DMS53 treated with DMSO at 0.1 percent for 48 hours (cell line): ENCODE results near the gene ABHD13.
A peak's percentile ranks its signal among the peaks of the same experiment; 100 is the strongest.
"Not testable (repeated sequence)": the region's sequence is repeated elsewhere in the genome, so short reads cannot be mapped to it uniquely, and the experiment has no call there.

Experiments
- DNase-seq: peaks from one replicate; lab custom pipeline; 2025; ENCODE audit not compliant: unreplicated experiment; lab: John Stamatoyannopoulos, UW

Gene ABHD13

DNA sequence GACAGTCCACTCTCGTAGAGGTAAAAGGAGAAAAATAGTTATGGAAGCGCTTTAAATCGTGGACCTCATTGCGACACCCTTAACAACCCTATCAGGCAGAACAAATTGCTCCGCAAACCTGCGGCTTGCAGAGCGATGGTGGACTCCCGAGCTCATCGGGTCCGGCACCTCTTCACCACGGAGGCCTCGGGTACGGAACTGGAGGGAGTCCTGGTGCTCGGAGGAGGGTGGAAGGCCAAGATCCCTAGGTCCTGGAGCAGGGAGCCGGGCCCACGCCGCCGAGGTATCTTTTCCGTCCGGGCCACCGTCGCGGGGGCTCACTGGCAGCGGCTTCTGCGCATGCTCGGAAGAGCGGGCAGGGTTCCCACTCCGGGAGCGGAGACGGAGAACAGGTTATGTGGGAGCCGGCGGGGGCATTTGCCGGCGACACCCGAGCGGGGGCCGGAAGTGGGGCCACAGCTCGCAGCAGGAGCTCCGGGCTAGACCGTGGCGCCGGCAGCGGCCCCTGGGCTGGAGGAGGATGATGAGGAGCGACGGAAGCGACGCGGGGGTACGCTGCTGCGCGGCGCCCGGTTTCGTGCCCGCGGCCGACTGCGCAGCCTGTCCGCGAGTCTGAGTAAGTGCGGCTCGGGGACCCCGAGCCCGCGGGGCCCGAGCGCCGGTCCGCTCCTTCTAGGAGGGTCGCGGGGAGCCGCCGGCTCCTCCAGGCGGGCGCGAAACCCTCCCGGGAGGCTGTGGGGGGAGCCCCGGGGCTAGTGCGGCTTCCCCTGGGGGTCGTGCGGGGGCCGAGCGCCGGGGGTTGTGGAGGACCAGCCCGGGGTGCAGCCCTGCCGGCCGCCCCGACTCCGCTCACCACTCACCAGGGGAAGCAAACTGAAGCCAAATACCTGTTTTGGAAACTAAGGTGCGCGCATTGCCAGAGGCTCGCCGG, at the start of gene ABHD13:
ABHD13 (plus strand) TSS at position 349 of the 931 bp plus-strand sequence. CDS start 10,827 bp downstream, outside the sequence.
- DNase-seq: peak; percentile 43

GRCh38 chr13:108168929-108169328, 49.3 kb upstream of the ABHD13 start:
- no peak for DNase-seq

DNA sequence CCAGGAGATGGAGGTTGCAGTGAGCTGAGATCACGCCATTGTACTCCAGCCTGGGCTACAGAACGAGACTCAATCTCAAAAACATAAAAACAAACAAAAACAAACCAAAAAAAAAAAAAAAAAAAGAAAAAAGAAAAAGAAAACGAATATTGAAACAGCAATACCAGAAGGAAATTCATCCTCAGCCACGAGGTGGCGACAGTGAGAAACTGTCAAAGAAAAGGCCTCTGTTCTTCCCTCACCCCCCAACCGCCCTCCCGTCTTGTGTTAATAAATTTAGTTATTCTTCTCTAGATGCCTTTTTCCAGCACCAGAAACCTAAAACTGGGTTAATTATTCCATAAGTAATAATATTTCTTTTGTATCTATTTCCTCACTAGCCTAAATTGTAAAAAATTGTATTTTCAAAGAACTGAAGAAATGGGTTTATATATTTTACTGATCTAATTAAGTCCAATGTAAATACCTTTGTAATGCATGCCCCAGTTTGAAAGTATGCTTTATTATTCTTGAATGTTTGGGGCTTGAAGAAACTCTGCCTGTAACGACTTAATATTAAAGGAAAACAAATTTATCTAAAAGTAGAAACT, 41.4 kb upstream of the ABHD13 start:
- DNase-seq: no peak

- no peak for DNase-seq
Observed at GRCh38 chr13:108178078-108178477, 40.1 kb upstream of the ABHD13 start.

DNA sequence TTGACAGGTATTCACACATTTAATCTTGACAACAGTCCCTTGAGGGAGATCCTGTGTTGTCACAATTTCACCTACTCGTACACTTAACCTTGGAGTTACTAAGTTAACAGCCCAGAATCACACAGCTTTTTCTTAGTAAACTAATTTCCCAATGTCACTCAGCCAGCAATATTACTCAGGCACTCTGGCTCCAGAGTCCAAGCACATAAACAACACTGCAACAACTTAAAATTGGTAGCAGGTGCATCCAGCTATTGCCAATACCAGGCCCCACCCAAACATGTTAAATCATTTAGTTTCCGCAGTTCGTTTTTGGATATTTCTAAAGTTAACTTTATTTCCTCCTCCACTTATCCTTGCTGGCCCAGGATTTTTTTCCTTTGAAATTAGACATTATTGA, 35.5 kb upstream of the ABHD13 start:
- DNase-seq: no peak

GRCh38 chr13:108185223-108185622, 33.0 kb upstream of the ABHD13 start:
- DNase-seq: no peak

DNA sequence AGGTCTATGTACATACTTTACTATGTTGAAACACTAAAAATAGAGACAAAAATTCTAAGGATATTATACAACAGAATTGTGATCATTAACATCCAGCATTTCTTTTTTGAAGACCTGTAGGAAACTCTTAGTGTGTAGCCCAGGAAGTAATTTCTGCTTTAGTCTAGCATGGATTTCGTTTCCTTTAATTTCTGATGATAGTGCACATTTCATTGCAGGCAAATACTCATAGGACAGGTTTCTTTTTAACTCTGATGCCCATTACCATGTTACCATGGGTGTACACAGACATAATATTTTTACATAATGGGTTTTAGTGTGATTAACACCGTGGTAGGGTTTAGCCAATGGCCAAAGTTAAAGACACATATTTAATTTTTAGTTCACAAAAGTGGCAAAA, 29.9 kb upstream of the ABHD13 start:
- no peak for DNase-seq

DNA sequence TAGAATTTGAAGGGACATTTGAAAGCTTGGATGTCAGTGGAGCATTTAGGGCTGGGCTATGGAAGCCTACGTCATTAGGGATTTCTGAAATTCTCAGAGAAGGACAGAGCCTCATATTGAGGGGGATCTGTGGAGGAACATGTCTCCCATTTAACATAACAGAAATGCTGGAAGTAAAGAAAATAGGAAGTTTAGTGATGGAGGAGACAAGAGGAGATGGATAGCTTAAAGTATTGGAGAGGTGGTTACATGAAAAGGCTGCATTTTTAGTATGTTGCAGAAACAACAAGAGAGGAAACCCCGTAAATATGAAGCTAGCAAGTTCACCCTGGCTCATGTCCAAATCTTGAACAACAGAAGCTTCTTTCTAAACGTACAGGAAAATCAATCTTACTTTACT, 27.3 kb upstream of the ABHD13 start:
- no peak for DNase-seq

DNA sequence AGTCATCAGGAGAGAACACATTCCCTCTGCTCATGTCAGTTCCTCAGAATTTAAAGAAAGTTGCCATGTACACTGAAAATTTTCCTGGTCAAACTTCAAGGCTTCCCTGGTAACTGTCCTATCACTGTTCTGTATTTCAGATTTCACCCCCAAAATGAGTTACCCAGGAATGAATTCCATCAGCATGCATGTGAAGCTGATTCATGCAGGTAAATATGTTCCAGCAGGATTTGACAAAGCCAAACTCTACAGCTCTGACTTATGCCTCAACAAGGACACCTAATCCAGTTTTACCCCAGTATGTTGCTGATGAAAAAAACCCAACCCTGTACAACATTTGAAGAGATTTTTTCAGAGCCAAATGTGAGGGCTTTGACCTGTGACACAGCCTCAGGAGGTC, 24.4 kb upstream of the ABHD13 start:
- DNase-seq: no peak

- no peak for DNase-seq
Observed at GRCh38 chr13:108194435-108194936, 23.7 kb upstream of the ABHD13 start.

GRCh38 chr13:108195146-108195545, 23.0 kb upstream of the ABHD13 start:
- DNase-seq: no peak

- no peak for DNase-seq
Observed at GRCh38 chr13:108195861-108196260, 22.3 kb upstream of the ABHD13 start.

DNA sequence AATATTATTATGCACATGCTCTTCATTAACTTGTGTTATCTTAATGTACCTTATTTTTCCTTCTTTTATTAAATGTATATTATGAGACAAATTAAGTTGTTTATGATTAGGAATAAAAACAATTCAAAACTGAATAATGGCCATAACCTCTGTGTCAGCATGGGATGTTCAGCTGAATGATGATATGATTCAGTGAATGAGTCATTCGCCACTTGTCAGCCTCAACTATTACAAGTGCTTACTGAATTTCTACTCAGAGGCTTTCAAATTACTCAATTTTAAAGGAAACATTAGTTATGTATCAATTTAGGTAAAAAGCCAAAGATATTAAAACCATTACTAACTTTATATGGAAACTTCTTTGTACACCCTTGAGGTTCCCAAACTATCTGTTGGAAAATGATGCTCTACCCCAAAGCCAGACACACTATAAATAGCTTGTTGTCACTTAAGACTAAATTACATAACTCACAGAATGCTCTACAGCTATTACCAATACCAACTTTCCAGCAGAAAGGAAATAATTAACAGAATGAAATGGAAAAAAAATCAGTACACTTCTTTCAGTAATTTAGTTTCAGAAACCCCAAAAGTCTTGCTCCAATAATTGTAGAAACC, 17.3 kb upstream of the ABHD13 start:
- DNase-seq: no peak

GRCh38 chr13:108210551-108210950, 7.6 kb upstream of the ABHD13 start:
- DNase-seq: no peak

GRCh38 chr13:108212886-108213285, 5.3 kb upstream of the ABHD13 start:
- DNase-seq: no peak

DNA sequence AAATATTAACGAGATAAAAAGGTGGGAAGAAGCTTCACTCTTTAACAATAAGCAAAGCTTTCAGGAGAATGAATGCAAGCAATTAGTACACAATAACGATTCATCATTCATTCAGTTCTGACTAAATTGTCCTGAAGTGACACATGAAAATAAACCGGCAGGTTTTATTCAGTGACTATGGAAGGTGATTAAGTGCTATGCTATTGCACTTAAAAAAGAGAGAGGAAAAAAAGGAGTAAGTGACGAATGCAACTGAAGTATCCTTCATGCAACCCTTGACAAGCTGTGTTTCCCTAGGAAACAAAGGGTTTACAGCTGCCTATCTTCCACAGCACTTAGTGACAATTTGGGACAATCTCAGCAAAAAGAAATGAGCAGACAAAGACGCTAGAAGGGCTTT, 4.2 kb upstream of the ABHD13 start:
- no peak for DNase-seq

DNA sequence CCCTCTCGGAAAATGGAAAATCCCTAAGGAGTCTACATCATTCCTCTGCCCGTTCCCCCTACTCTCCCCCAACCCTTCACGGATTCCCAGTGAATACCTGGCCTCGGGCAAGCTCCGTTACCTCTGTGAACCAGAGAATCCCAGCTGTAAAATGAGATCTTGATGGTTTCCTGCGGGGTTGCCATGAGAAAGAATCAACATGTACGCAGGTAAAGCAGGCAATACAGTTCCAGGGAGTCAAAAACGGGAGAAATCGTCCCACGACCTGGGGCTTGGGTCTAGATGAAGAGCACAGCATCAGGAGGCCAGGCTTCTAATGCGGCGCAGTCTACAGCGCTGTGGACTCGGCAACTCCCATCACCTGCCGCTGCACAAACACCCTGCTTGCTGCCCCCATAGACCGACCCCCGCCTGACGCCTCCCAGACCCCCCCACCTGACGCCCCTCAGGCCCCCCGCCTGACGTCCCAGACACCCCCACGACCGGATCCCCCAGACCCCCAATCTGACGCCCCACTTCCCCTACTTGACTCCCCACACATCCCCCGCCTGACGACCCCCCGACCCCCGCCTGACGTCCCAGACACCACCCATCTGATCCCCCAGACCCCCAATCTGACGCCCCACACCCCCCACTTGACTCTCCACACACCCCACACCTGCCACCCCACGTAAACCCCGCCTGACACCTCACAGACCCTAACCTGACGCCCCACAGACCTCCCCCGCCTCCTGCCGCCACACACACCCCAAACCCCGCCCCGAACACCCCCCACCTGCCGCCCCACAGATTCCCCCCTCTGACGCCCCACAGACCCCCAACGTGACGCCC, 3.5 kb upstream of the ABHD13 start:
- no peak for DNase-seq

GRCh38 chr13:108215436-108215835, 2.8 kb upstream of the ABHD13 start, which contains the start of gene LIG4:
LIG4 (minus strand) TSS chr13:108215536; CDS start chr13:108211268, 4,268 bp downstream.
- DNase-seq: peak; percentile 14

- DNase-seq: not testable (repeated sequence)
Observed at GRCh38 chr13:108217307-108218043, 717 bp upstream of the ABHD13 start.

DNA sequence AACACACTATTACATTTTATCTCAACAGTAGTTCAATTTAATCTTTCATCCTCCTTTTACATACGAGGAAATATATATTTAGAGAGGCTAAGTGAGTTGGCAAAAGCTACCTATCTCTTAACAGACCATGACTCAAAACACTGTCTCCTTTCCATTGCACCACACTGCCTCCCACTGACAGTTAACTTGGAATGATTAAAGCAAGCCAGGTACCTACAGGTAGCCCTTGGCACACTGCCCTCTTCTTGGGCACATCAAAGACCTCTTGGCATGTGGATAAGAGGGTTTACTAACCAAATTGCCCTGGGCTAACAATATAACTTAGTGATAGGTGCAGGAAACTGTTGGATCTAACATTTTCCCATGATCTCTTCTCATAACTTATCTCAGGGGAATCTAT, 1.8 kb downstream of the ABHD13 start:
- no peak for DNase-seq
